Stimulated activated naive CD4-positive, alpha-beta T cell (primary cell): Measurements from ENCODE around the gene CENPP.
A peak's percentile ranks its signal among the peaks of the same experiment; 100 is the strongest.

Experiments used
- DNase-seq, 6 experiments: peaks; one replicate each; lab custom pipeline; 2025; lab: John Stamatoyannopoulos, UW

Gene CENPP

GRCh38 chr9:92325269-92325990, at the start of gene CENPP, which contains the start of gene NOL8:
Gene CENPP, plus strand, starts transcription at chr9:92325953.
Gene NOL8, minus strand, starts transcription at chr9:92325350. Its CDS starts 1,189 bp downstream, at chr9:92324161.
- peak; percentile 66 to 94 (median 82) for DNase-seq

GRCh38 chr9:92276331-92277032, 49.3 kb upstream of the CENPP start:
- no peak for DNase-seq

DNA sequence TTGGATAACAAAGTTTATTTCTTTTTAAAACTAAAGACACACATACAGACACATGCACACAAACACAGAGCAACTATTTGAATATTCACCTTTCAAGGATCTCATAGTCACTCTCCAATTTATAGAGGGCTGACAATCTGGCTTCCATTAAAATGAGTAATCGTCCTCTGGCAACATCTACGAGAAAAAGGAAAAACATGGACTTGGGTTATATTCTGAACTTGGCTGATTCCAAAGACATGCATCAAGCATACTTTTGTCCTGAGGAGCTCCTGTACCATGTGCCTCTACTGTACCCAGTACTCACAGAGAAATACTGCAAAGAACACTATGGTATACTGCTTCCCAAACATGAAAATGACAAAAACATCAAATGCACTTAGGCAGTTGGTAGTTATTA, 47.6 kb upstream of the CENPP start:
- no peak for DNase-seq

DNA sequence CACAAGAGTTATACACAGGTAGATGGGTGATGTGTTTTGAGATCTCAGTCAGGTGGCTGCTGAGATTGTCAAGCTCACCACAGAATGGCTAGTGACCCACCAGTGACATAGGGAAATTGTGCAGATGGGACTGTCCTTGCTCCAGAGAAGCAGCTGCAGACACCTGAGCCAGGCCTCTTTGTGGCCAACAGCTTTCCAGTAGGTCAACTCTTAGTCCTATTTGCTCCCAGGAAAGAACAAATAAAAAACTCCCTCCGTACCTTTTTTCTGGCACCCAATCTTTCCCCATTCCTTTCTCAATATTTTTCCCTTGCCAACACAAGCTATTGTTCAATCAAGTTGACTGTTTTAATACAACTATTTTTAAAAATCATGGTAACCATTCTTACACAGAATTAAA, 46.5 kb upstream of the CENPP start:
- no peak for DNase-seq

GRCh38 chr9:92289708-92290390, 35.9 kb upstream of the CENPP start:
- no peak for DNase-seq

- DNase-seq: no peak
These were observed 34.8 kb upstream of the CENPP start for GRCh38 chr9:92290785-92291429.

DNA sequence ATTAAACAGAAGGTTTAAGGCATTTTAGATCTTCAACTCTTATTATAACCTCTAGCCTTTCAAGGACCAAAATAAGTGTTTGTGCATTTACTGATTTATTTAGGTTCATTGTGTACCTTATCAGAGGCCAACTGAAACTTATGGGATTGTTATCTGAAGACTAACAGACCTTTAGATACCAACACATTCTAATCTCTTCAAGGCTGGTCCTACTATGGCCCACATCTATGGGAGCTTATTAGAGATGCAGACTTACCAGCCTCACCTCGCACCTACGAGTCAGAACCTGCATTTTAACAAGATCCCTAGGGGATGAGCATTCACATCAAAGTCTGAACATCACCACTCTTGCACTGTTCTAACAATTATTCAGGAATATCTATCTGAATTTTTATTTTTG, 34.2 kb upstream of the CENPP start:
- DNase-seq: no peak

DNA sequence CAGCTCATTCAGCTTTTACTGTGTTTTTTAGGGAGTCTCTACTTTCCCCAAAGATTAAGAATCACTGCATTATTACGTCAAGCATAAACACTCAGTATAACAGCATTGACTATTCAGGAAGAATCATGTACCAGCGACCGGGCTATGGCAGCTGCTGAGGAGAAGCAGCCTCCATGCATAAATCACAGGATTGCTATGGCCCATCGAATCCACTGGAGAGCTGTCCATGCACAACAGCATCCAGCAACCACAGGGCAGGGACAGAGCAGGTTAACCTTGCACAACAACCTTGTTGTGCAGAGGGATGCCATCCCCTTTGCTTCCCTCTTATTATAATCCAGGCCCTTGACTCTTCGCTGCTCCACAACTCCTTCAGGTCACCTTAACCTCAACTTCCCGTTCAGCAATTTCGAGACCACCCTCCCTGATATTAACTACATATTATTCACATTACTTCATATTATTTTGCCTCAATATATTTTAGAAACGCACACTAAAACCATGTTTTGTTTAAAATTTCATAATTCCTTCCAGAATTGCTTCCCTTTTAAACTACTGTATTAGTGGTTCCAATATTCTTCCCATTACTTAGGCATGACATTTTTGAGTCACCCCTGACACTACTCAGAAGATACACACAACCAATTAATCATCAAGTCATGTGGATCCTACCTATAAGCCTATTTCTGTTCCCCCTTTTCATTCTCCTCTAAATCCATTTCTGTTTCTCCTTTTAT, 33.2 kb upstream of the CENPP start:
- DNase-seq: no peak

GRCh38 chr9:92293075-92293354, 32.7 kb upstream of the CENPP start:
- no peak for DNase-seq

DNA sequence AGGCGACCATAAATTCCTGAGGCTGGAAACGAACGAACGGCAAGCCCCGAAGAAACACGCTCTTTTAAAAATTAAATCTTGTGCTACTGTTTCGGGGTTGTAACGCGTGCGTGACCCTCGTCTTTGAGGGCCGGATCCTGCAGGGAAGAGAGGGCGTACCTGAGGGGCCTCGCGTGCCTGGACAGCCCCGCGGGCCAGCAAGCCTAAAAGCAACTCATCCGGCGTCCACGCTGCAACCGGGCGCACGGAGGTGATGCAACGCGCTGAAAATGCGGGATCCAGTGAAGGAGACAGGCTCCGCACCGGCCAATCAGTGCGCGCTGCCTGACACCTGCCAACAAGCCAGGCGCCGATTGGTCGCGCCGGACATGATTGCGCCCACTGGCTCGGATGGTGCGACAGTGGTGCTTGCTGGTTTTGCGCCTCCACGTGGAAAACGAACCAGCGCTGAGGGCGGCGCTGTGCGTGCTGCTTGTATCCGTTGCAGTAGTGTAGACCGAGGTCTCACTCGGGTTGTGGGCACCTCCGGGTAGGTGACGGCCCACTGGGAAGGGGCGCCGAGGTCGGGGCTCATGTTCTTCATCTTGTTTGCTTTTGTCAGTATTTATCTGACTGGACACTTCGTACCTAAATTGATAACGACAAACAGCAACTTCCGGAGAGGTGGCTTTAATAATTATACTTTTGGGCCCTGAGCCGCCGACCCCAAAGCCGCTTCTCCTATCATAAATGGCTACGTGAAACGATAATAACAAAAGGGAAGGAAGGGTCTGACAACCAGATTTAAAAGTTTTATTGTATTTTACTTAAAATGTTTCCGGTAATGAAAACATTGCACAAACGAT, 32.1 kb upstream of the CENPP start, which contains the start of gene IARS1:
TSS of gene IARS1 (minus strand) at position 246 of the 845 bp plus-strand sequence. CDS start 4,278 bp downstream, outside the sequence.
- DNase-seq: peak; percentile 98 to 100 (median 98)

DNA sequence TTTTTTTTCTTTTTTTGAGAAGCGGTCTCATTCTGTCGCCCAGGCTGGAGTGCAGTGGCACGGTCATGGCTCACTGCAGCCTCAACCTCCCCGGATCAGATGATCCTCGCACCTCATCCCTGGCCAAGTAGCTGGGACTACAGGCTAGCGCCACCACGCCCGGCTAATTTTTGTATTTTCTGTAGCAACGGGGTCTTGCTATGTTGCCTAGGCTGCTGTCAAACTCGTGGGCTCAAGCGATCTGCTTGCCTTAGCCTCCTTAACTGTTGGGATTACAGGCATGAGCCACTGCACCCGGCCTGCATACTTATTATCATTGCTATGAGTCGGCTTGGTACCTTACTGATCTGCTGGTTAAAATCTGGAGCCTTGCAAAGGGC, 31.5 kb upstream of the CENPP start:
- peak in 2 of 6 experiments; percentile 0 to 22 for DNase-seq

DNA sequence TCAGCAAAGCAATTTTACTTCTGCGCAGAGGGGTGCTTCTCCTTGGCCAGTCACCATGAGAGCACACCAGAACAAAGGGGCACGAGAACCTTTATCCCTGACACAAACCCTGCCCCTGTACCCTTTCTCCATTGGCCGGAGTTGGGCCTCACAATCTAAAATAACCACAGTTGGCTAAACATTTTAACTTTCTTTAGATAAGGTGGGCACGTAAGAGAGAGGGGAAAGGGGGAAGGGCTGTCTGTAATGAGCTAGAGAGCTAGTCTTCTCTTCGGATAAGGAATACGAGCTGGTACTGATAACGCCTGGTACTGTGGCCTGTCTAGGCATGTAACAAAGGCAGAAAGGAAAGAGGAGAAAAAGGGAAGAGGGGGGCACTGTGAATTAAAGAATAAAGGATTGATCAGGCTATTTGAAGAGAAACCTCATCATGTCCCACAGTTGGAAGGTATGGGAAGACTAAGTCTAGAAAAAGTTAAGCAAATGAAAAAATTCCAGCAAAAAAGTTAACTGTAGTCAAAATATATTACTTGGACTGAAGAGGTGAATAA, 30.4 kb upstream of the CENPP start:
- DNase-seq: no peak

DNA sequence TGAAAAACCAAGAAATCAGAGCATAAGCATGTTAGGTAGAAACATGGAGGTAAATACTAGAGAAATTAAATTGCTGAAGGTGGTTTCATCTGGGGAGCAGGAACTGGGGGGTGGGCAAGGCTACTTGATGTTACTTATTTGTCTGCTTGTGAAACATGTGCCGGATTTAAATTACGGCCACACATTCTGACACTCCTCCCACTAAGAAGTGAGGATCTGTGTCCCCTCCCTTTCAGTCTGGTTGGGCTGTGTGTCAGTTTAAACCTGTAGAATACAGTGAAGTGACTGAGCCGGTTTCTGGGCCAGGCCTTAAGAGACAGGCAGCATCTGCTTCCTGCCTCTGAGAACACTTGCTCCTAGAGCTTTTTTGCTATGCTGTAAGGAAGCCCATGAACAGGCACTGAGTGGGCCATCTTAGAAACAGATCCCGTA, 29.9 kb upstream of the CENPP start:
- DNase-seq: no peak

DNA sequence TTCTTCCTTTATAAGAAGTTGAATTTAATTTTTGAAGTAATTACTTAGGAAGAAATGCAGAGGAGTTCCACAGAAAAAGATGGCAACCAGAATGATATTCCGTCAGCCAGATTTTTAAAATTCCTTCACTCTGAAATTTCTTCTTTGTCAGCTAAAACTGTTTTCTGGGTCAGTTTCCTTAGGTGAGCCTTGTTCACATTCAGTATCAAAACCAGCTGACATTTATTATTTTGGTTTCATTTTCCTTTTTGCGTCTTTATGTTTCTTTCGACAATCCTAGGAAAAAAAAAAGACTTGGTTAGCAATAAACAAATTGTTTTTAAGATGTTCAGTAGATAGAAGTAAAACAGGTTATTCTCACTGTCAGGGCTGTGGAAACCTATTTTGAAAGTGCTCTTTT, 28.1 kb upstream of the CENPP start:
- no peak for DNase-seq

DNA sequence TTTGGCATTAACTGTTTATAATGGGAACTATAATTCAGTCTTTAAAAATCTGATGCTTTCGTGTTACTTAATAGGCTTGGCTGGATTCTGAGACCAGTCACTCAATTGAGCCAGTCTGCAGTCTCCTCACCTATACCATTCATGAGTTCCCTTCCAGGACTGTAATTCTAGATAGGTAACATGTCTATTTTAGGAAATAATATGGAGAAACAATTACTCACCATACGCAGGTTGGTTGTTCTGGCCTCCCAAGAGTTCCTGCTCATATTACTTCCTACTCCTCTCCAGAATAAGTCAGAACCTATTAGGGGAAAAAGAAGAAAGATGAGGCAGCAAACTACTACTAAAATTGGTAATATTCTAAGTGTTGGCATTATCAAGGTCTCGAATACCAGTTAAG, 27.7 kb upstream of the CENPP start:
- DNase-seq: no peak

GRCh38 chr9:92299116-92299515, 26.6 kb upstream of the CENPP start:
- no peak for DNase-seq

GRCh38 chr9:92300936-92301335, 24.8 kb upstream of the CENPP start:
- DNase-seq: no peak

DNA sequence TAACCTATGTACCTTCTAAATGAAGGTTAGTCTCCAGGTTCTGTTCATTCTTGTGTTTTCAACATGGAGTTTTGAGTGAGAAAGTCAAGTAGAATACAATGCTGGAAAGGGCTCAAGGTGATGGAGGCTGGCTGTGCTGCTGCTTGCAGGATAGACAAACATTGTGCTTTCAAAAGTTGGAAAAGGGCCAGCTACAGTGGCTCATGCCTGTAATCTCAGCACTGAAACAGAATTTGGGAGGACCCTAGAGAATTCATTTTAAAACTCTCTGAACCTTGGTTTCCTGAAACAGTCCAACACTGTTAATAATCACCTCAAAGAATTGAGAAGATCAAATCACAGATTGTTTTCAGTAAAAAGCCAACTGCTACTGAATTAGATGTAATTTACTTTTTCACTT, 16.9 kb upstream of the CENPP start:
- DNase-seq: no peak

GRCh38 chr9:92310562-92310961, 15.2 kb upstream of the CENPP start:
- no peak for DNase-seq

- no peak for DNase-seq
These were observed 12.7 kb upstream of the CENPP start for GRCh38 chr9:92312887-92313623.
